ENCODE data around the gene RRAS. TPM values are rescaled to one million over a fixed set of nuclear protein-coding genes. Genes with fewer than 3 reads are reported as not detected.

Gene RRAS
- total and polyA plus RNA-seq, 4 donors = 4.1 to 18.5 (median 11.1) TPM

DNA sequence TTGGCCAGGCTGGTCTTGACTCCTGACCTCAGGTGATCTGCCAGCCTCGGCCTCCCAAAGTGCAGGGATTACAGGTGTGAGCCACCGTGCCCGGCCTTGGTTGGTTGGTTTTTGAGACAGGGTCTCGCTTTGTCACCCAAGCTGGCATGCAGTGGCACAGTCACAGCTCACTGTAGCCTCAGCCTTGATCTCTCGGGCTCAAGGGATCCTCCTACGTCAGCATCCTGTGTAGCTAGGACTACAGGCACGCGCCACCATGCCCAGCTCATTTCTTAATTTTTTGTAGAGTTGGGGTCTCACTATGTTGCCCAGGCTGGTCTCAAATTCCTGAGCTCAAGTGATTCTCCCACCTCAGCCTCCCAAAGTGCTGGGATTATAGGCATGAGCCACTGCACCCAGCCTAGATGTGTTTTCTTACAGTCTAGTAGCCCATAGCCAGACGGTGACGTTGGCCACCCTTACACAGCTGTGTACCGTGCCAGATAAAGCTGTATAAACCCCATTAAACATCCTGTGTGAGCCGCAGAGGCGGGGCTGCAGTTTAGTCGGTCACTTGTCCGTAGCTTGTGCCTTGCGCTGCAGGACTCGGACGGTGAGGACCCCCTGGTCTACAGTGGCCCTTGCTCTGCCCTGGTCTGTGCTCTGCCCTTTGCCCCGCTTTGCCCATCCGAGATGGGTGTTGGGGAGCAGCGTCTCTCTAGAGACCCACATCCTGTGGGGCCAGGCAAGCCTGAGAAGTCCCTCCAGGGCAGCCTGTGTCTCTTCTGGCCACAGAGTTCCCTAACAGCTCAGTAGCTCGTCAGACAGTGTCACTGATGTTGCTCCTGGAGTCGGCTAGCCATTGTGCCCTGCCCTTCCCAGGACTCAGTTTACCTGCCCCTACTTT is 15.9 kb upstream of the RRAS start (continued):
- TF ChIP-seq RXRA (IDR thresholded peaks at IDR 0.05) (no peak), SP1 (IDR thresholded peaks at IDR 0.05) (no peak), GABPA (IDR thresholded peaks at IDR 0.05 in 1 of 2, conservative IDR thresholded peaks at IDR 0.05 in 1 of 2) (no peak)

DNA sequence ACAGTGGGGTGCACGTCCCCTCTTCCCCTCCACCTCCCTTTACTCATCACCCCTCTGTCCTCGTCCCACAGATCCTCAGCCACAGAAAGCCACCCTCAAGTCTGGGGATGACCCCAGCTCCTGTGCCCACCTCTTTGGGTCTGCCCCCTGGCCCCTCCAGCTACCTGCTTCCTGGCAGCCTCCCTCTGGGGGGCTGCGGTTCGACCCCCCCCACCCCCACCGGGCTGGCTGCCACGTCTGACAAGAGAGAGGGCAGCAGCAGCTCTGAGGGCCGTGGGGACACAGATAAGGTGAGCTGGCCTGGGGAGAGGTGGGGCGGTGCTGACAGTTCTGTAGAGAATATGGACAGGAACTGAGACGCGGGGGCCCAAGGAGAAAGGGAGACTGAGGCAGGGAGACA is 14.6 kb upstream of the RRAS start:
- H3K27ac ChIP-seq (ENCODE audit: low read depth in 1 of 2, low read length in 2 of 2) = no peak overlapping the region
- H3K4me3 ChIP-seq (ENCODE audit: low read depth in 1 of 3, low read length in 3 of 3) = no peak overlapping the region
- H3K27me3 ChIP-seq (ENCODE audit: control insufficient read depth in 4 of 4, insufficient read depth in 4 of 4, low read length in 3 of 4) = no peaks in the 10 kb centered on the region
- H3K9ac ChIP-seq (ENCODE audit: low read depth in 1 of 2, low read length in 2 of 2) = no peak overlapping the region
- no peaks in the 10 kb centered on the region for H3K9me3 ChIP-seq (ENCODE audit: control insufficient read depth in 4 of 4, low read length in 3 of 4)
- no peaks in the 10 kb centered on the region for H3K4me1 ChIP-seq (ENCODE audit: control insufficient read depth in 4 of 4, insufficient read depth in 4 of 4, low read length in 3 of 4)
- WGBS = 89% methylated on average over 10 of the region's 10 CpGs
- H3K36me3 ChIP-seq (ENCODE audit: control insufficient read depth in 4 of 4, insufficient read depth in 3 of 4, low read depth in 1 of 4, low read length in 3 of 4) = peaks cover 31 to 82% (median 49%) of the 10 kb centered on the region in 4 donors
- TF ChIP-seq, protein P1, sequence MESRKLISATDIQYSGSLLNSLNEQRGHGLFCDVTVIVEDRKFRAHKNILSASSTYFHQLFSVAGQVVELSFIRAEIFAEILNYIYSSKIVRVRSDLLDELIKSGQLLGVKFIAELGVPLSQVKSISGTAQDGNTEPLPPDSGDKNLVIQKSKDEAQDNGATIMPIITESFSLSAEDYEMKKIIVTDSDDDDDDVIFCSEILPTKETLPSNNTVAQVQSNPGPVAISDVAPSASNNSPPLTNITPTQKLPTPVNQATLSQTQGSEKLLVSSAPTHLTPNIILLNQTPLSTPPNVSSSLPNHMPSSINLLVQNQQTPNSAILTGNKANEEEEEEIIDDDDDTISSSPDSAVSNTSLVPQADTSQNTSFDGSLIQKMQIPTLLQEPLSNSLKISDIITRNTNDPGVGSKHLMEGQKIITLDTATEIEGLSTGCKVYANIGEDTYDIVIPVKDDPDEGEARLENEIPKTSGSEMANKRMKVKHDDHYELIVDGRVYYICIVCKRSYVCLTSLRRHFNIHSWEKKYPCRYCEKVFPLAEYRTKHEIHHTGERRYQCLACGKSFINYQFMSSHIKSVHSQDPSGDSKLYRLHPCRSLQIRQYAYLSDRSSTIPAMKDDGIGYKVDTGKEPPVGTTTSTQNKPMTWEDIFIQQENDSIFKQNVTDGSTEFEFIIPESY (IDR thresholded peaks at IDR 0.05) = no peak
- no peak for TF ChIP-seq TAF1 (conservative IDR thresholded peaks at IDR 0.05)
- TF ChIP-seq NR2F2 (IDR thresholded peaks at IDR 0.05) = no peak
- TF ChIP-seq GABPA (IDR thresholded peaks at IDR 0.05 in 1 of 2, conservative IDR thresholded peaks at IDR 0.05 in 1 of 2) = no peak
- no peak for TF ChIP-seq FOXA1 (IDR thresholded peaks at IDR 0.05)
- TF ChIP-seq, protein P2, sequence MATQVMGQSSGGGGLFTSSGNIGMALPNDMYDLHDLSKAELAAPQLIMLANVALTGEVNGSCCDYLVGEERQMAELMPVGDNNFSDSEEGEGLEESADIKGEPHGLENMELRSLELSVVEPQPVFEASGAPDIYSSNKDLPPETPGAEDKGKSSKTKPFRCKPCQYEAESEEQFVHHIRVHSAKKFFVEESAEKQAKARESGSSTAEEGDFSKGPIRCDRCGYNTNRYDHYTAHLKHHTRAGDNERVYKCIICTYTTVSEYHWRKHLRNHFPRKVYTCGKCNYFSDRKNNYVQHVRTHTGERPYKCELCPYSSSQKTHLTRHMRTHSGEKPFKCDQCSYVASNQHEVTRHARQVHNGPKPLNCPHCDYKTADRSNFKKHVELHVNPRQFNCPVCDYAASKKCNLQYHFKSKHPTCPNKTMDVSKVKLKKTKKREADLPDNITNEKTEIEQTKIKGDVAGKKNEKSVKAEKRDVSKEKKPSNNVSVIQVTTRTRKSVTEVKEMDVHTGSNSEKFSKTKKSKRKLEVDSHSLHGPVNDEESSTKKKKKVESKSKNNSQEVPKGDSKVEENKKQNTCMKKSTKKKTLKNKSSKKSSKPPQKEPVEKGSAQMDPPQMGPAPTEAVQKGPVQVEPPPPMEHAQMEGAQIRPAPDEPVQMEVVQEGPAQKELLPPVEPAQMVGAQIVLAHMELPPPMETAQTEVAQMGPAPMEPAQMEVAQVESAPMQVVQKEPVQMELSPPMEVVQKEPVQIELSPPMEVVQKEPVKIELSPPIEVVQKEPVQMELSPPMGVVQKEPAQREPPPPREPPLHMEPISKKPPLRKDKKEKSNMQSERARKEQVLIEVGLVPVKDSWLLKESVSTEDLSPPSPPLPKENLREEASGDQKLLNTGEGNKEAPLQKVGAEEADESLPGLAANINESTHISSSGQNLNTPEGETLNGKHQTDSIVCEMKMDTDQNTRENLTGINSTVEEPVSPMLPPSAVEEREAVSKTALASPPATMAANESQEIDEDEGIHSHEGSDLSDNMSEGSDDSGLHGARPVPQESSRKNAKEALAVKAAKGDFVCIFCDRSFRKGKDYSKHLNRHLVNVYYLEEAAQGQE (IDR thresholded peaks at IDR 0.05) = no peak
- no peak for TF ChIP-seq RXRA (IDR thresholded peaks at IDR 0.05)
- TF ChIP-seq YY1 (IDR thresholded peaks at IDR 0.05) = no peak
- no peak for TF ChIP-seq FOXA2 (IDR thresholded peaks at IDR 0.05)
- TF ChIP-seq HNF4G (IDR thresholded peaks at IDR 0.05) = no peak
- TF ChIP-seq JUND (IDR thresholded peaks at IDR 0.05) = no peak
- no peak for TF ChIP-seq SP1 (IDR thresholded peaks at IDR 0.05)
- TF ChIP-seq, protein P3, sequence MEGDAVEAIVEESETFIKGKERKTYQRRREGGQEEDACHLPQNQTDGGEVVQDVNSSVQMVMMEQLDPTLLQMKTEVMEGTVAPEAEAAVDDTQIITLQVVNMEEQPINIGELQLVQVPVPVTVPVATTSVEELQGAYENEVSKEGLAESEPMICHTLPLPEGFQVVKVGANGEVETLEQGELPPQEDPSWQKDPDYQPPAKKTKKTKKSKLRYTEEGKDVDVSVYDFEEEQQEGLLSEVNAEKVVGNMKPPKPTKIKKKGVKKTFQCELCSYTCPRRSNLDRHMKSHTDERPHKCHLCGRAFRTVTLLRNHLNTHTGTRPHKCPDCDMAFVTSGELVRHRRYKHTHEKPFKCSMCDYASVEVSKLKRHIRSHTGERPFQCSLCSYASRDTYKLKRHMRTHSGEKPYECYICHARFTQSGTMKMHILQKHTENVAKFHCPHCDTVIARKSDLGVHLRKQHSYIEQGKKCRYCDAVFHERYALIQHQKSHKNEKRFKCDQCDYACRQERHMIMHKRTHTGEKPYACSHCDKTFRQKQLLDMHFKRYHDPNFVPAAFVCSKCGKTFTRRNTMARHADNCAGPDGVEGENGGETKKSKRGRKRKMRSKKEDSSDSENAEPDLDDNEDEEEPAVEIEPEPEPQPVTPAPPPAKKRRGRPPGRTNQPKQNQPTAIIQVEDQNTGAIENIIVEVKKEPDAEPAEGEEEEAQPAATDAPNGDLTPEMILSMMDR (IDR thresholded peaks at IDR 0.05; ENCODE audit: low read depth, low read length, missing input control) = no peak
- TF ChIP-seq RAD21 (IDR thresholded peaks at IDR 0.05) = no peak
- TF ChIP-seq, protein P4, sequence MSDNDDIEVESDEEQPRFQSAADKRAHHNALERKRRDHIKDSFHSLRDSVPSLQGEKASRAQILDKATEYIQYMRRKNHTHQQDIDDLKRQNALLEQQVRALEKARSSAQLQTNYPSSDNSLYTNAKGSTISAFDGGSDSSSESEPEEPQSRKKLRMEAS (IDR thresholded peaks at IDR 0.05) = no peak
- no peak for TF ChIP-seq HNF4A (conservative IDR thresholded peaks at IDR 0.05)
- TF ChIP-seq EGR1 (IDR thresholded peaks at IDR 0.05; ENCODE audit: low read depth in 2 of 2) = no peak
- TF ChIP-seq, protein P5, sequence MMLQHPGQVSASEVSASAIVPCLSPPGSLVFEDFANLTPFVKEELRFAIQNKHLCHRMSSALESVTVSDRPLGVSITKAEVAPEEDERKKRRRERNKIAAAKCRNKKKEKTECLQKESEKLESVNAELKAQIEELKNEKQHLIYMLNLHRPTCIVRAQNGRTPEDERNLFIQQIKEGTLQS (IDR thresholded peaks at IDR 0.05) = no peak
- DNase-seq (ENCODE audit: low spot score) = no peak

Data from liver (tissue), 9 donors.